ENCODE data around the gene CERCAM. TPM values are rescaled to one million over a fixed set of nuclear protein-coding genes. Genes with fewer than 3 reads are reported as not detected.

Gene CERCAM
- total RNA-seq, 1 donor from 2014 or later = 105 TPM

DNA sequence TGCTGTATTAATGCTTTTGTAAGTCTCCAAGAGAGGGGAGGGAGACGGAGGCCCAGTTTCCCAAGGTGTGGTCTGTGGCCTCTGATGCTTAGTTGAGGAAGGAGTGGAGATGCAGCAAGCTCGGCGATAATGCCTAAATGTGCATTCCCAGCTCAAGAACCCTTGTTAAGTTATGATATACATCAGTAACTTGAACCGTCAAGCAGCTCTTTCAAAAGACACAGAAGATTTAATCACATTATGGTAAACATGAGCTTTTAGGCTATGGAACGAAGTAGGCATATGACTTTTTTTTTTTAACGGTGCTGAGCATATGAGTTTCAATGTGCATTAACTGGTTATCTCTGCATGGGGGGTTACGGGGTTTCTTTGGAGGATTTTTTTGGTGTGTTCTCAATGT, 61.5 kb downstream of the CERCAM start:
- H3K27me3 ChIP-seq (ENCODE audit: control insufficient read depth, insufficient read depth, low read length) = no peaks in the 10 kb centered on the region
- no peak overlapping the region for H3K4me3 ChIP-seq (ENCODE audit: low read depth, low read length)
- no peak for DNase-seq (ENCODE audit: low read depth)
- no peaks in the 10 kb centered on the region for H3K36me3 ChIP-seq (ENCODE audit: control insufficient read depth, insufficient read depth, low read length)
- TF ChIP-seq, protein P1, sequence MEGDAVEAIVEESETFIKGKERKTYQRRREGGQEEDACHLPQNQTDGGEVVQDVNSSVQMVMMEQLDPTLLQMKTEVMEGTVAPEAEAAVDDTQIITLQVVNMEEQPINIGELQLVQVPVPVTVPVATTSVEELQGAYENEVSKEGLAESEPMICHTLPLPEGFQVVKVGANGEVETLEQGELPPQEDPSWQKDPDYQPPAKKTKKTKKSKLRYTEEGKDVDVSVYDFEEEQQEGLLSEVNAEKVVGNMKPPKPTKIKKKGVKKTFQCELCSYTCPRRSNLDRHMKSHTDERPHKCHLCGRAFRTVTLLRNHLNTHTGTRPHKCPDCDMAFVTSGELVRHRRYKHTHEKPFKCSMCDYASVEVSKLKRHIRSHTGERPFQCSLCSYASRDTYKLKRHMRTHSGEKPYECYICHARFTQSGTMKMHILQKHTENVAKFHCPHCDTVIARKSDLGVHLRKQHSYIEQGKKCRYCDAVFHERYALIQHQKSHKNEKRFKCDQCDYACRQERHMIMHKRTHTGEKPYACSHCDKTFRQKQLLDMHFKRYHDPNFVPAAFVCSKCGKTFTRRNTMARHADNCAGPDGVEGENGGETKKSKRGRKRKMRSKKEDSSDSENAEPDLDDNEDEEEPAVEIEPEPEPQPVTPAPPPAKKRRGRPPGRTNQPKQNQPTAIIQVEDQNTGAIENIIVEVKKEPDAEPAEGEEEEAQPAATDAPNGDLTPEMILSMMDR (IDR thresholded peaks at IDR 0.05; ENCODE audit: insufficient read depth, low read length, poor library complexity, severe bottlenecking) = no peak

DNA sequence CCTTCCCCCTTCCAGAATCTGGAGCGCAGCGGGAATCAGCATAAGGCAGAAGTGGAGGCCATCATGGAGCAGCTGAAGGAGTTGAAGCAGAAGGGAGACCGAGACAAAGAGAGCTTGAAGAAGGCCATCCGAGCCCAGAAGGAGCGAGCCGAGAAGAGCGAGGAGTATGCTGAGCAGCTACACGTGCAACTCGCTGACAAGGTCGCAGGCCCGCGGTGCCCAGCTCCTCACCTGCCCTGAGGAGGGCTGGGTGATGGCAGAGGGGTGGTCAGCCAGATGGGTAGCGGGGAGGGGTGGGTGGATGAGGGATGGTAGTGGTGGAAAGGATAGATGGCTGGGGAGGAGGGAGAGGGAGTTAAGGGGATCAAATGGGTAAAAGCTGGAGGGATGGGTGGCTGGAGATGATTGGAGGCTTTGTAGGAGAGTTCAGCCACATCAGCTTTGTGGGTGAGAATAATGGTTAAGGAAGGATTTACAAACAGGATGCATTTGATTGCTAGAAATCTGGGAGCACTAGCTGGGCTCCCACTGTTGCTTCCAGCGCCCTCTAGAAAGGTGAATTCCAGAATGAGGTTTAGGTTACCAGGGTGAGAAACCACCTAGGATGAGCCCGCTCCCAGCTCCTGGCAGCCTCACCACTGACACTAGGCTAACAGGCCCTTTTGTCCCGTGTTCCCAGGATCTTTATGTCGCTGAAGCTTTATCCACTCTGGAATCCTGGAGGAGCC, 64.2 kb downstream of the CERCAM start:
- DNase-seq (ENCODE audit: low read depth) = no peak
- Histone ChIP-seq H3K27me3 (ENCODE audit: control insufficient read depth, insufficient read depth, low read length) (no peaks in the 10 kb centered on the region), H3K36me3 (ENCODE audit: control insufficient read depth, insufficient read depth, low read length) (no peaks in the 10 kb centered on the region), H3K4me3 (ENCODE audit: low read depth, low read length) (no peak overlapping the region)
- TF ChIP-seq, protein P1 (IDR thresholded peaks at IDR 0.05; ENCODE audit: insufficient read depth, low read length, poor library complexity, severe bottlenecking) = no peak

DNA sequence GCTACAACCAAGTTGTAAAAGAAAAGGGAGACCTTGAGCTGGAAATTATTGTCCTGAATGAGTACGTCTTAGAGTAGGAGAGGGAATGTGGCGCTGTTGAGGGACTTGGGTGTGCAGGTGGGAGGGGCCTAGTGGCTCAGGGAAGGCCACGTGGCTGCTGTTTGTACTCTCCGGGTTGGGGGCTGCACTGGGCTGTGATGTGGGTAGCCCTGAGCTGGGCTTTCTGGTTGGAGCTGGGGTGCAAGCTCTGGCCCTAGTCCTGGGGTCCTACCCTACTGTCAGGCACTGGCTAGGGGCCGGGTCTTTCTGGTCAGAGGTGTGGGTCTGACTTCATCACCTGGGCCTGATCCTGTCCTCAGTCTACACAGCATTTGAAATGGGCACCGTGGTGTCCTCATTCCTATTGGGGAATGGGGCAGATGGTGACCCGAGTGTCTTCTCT, 64.8 kb downstream of the CERCAM start:
- Histone ChIP-seq H3K4me3 (ENCODE audit: low read depth, low read length) (no peak overlapping the region), H3K36me3 (ENCODE audit: control insufficient read depth, insufficient read depth, low read length) (no peaks in the 10 kb centered on the region), H3K27me3 (ENCODE audit: control insufficient read depth, insufficient read depth, low read length) (no peaks in the 10 kb centered on the region)
- no peak for DNase-seq (ENCODE audit: low read depth)
- TF ChIP-seq, protein P1 (IDR thresholded peaks at IDR 0.05; ENCODE audit: insufficient read depth, low read length, poor library complexity, severe bottlenecking) = no peak

DNA sequence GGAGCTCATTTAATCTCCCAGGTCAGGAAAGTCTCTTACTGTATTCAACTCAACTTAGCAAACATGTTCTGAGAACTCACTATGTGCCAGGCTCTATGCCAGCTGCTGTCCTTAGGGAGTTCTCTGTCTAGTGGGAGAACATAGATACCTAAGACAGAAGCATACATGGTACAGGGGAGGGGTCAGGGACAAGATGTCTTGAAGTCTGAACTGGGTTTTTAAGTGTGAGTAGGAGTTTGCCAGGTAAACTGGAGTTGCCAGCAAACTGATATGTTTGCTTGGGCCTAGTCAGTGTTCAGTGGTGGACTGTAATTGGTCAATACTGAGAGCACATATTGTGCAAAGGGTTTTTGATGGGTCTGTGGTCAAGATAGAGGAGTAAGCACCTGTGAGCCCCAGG, 65.5 kb downstream of the CERCAM start:
- Histone ChIP-seq H3K36me3 (ENCODE audit: control insufficient read depth, insufficient read depth, low read length) (no peaks in the 10 kb centered on the region), H3K4me3 (ENCODE audit: low read depth, low read length) (no peak overlapping the region), H3K27me3 (ENCODE audit: control insufficient read depth, insufficient read depth, low read length) (no peaks in the 10 kb centered on the region)
- DNase-seq (ENCODE audit: low read depth) = no peak
- TF ChIP-seq, protein P1 (IDR thresholded peaks at IDR 0.05; ENCODE audit: insufficient read depth, low read length, poor library complexity, severe bottlenecking) = no peak

Other genes with a start within 250 kb of the CERCAM start
- 56.9 and 103 TPM in 2 replicates for gene CIZ1, start 229.3 kb upstream of the CERCAM start, total RNA-seq
- 16.2 and 20.5 TPM in 2 replicates for gene DNM1, start 217.5 kb upstream of the CERCAM start, total RNA-seq
- 69.9 and 75.8 TPM in 2 replicates for gene GOLGA2, start 144.8 kb upstream of the CERCAM start, total RNA-seq
- gene SWI5, start 144.6 kb upstream of the CERCAM start, total RNA-seq = 37.4 and 45.5 TPM in 2 replicates
- gene TRUB2, start 98.4 kb upstream of the CERCAM start, total RNA-seq = 12.7 and 24.4 TPM in 2 replicates
- gene COQ4, start 98.0 kb upstream of the CERCAM start, total RNA-seq = 46.3 and 59.8 TPM in 2 replicates
- 39.4 and 40.3 TPM in 2 replicates for gene SLC27A4, start 80.3 kb upstream of the CERCAM start, total RNA-seq
- gene URM1, start 49.5 kb upstream of the CERCAM start, total RNA-seq = 47.3 and 49.9 TPM in 2 replicates
- 24.9 TPM in 2 replicates for gene ODF2, start 35.1 kb downstream of the CERCAM start, total RNA-seq
- gene GLE1, start 83.9 kb downstream of the CERCAM start, total RNA-seq = 30.3 and 31.7 TPM in 2 replicates
- 213 and 279 TPM in 2 replicates for gene SPTAN1, start 131.7 kb downstream of the CERCAM start, total RNA-seq
- gene DYNC2I2, start 236.0 kb downstream of the CERCAM start, total RNA-seq = 56.1 and 72.5 TPM in 2 replicates

Data from kidney epithelial cell (primary cell).